Measurements from ENCODE around the gene IBSP.

The IBSP gene

DNA sequence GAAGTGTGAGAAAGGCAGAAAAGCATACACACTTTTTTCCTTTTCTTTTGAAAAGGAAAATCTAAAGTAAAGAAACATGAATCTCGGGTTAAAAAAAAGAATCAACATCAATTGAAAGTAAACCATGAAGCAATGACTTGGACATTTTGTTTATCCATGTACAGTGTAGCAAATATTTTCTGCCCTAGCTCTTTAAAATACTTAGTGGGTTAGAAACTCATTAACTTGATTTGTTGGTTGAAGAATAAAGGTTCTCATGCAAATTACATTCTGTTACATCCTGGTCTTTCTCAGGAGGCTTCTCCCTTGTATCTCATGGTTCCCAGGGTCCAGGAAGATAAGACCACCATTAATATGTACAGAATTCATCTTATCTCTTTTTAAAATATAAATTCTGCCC, 24.4 kb downstream of the IBSP start:
- H3K27me3 ChIP-seq (ENCODE audit: insufficient read depth, low read length), result no peaks in the 10 kb centered on the region
- H3K27ac ChIP-seq (ENCODE audit: low read depth, low read length), result no peak overlapping the region
- no peak overlapping the region for H3K18ac ChIP-seq (ENCODE audit: low read length)
- peaks cover 7% of the 10 kb centered on the region for H3K9me3 ChIP-seq (ENCODE audit: insufficient read depth, low read depth, low read length)
- no peak overlapping the region for H4K12ac ChIP-seq (ENCODE audit: low read depth, low read length)
- H3K36me3 ChIP-seq (ENCODE audit: control insufficient read depth in 1 of 2, insufficient read depth in 2 of 2, low read length in 2 of 2), result no peaks in the 10 kb centered on the region
- no peak overlapping the region for H2AK5ac ChIP-seq (ENCODE audit: low read length)
- no peak overlapping the region for H3K4ac ChIP-seq (ENCODE audit: low read depth, low read length)
- no peak overlapping the region for H3K14ac ChIP-seq (ENCODE audit: low read length)
- no peak overlapping the region for H3K9ac ChIP-seq (ENCODE audit: low read length)
- no peak overlapping the region for H4K8ac ChIP-seq (ENCODE audit: low read depth, low read length)
- H2BK120ac ChIP-seq (ENCODE audit: insufficient read depth, low read length, poor library complexity), result no peak overlapping the region
- H4K91ac ChIP-seq (ENCODE audit: low read depth, low read length), result no peak overlapping the region
- no peak overlapping the region for H2BK5ac ChIP-seq (ENCODE audit: low read depth, low read length, poor library complexity)
- H3K4me3 ChIP-seq (ENCODE audit: low read depth, low read length), result no peak overlapping the region
- peaks cover 6% of the 10 kb centered on the region for H3K79me1 ChIP-seq (ENCODE audit: low read length)
- H3K4me2 ChIP-seq (ENCODE audit: low read length), result no peak overlapping the region
- H2BK12ac ChIP-seq (ENCODE audit: low read length), result no peak overlapping the region
- WGBS (ENCODE audit: extremely low coverage, insufficient coverage, insufficient read length), result no CpG with 5 or more reads among the region's 1 CpG
- H3K4me1 ChIP-seq (ENCODE audit: control insufficient read depth in 1 of 2, insufficient read depth in 2 of 2, low read length in 2 of 2), result peaks cover 4 to 5% of the 10 kb centered on the region in 2 experiments
- no peak for DNase-seq
- H2AFZ ChIP-seq (ENCODE audit: insufficient read depth, low read length, poor library complexity), result no peak overlapping the region
- no peaks in the 10 kb centered on the region for H3K79me2 ChIP-seq (ENCODE audit: control insufficient read depth, insufficient read depth, low read length, poor library complexity)
- H3K23ac ChIP-seq (ENCODE audit: low read length), result no peak overlapping the region

DNA sequence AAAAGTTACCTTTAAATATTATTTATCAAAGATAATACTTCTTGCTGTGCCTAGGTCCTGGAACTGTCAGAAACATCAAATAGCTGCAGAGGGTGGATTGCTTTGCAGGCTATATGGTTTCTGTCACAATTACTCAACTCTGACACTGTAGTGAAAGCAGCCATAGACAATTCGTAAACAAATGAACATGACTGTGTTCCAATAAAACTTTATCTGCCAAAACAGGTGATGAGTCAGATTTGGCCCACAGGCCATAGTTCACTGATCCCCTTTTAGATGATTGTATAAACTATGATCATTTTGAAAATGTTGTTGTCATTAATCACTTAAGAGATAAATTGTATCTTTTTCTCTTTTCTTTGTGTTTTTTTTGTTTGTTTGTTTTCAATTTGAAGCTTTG, 25.0 kb downstream of the IBSP start:
- WGBS (ENCODE audit: extremely low coverage, insufficient coverage, insufficient read length), result no CpG with 5 or more reads among the region's 1 CpG
- Histone ChIP-seq H3K27ac (ENCODE audit: low read depth, low read length) (no peak overlapping the region), H2AFZ (ENCODE audit: insufficient read depth, low read length, poor library complexity) (no peak overlapping the region), H3K18ac (ENCODE audit: low read length) (no peak overlapping the region), H3K79me1 (ENCODE audit: low read length) (peaks cover 2% of the 10 kb centered on the region), H3K4me2 (ENCODE audit: low read length) (no peak overlapping the region), H3K4me3 (ENCODE audit: low read depth, low read length) (no peak overlapping the region), H3K79me2 (ENCODE audit: control insufficient read depth, insufficient read depth, low read length, poor library complexity) (no peaks in the 10 kb centered on the region), H3K27me3 (ENCODE audit: insufficient read depth, low read length) (no peaks in the 10 kb centered on the region), H3K4me1 (ENCODE audit: control insufficient read depth in 1 of 2, insufficient read depth in 2 of 2, low read length in 2 of 2) (peaks cover 2 to 3% of the 10 kb centered on the region in 2 experiments), H2BK12ac (ENCODE audit: low read length) (no peak overlapping the region), H4K12ac (ENCODE audit: low read depth, low read length) (no peak overlapping the region), H3K4ac (ENCODE audit: low read depth, low read length) (no peak overlapping the region), H2BK5ac (ENCODE audit: low read depth, low read length, poor library complexity) (no peak overlapping the region), H3K36me3 (ENCODE audit: control insufficient read depth in 1 of 2, insufficient read depth in 2 of 2, low read length in 2 of 2) (no peaks in the 10 kb centered on the region), H3K9ac (ENCODE audit: low read length) (no peak overlapping the region), H3K14ac (ENCODE audit: low read length) (no peak overlapping the region), H4K8ac (ENCODE audit: low read depth, low read length) (no peak overlapping the region), H3K9me3 (ENCODE audit: insufficient read depth, low read depth, low read length) (peaks cover 3% of the 10 kb centered on the region), H2BK120ac (ENCODE audit: insufficient read depth, low read length, poor library complexity) (no peak overlapping the region), H4K91ac (ENCODE audit: low read depth, low read length) (no peak overlapping the region), H3K23ac (ENCODE audit: low read length) (no peak overlapping the region), H2AK5ac (ENCODE audit: low read length) (no peak overlapping the region)
- DNase-seq, result no peak

DNA sequence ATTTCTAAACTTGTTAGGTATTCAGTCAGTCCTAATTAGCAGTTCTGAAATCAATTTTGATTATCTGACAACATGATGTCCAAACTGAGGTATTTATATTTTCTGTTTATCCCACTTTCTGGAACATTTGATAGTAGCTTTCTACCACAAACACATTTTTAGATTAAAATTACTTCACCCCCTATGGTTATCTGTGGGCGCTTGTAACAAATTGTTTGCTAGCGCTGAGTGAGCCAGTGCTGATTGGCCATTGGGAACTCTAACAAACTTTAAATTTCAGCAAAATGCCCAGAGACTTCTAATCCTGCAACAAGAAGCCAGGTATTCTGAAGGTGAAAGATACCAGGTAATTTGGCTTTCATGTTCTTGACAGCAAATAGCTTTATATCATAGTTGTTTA, 33.3 kb downstream of the IBSP start, which contains the start of gene MEPE:
TSS of gene MEPE (plus strand) at position 301 of the 400 bp plus-strand sequence. CDS start 1,746 bp downstream, outside the sequence.
- no peak within 1 kb of the TSS for H3K4ac ChIP-seq (ENCODE audit: low read depth, low read length)
- H2BK12ac ChIP-seq (ENCODE audit: low read length), result no peak within 1 kb of the TSS
- H3K9ac ChIP-seq (ENCODE audit: low read length), result no peak within 1 kb of the TSS
- no peaks in the 10 kb centered on the region for H3K36me3 ChIP-seq (ENCODE audit: control insufficient read depth in 1 of 2, insufficient read depth in 2 of 2, low read length in 2 of 2)
- H3K4me2 ChIP-seq (ENCODE audit: low read length), result no peak within 1 kb of the TSS
- no peaks in the 10 kb centered on the region for H3K79me1 ChIP-seq (ENCODE audit: low read length)
- H3K4me3 ChIP-seq (ENCODE audit: low read depth, low read length), result no peak within 1 kb of the TSS
- H2BK5ac ChIP-seq (ENCODE audit: low read depth, low read length, poor library complexity), result no peak within 1 kb of the TSS
- no peaks in the 10 kb centered on the region for H3K4me1 ChIP-seq (ENCODE audit: control insufficient read depth in 1 of 2, insufficient read depth in 2 of 2, low read length in 2 of 2)
- no peak within 1 kb of the TSS for H2AK5ac ChIP-seq (ENCODE audit: low read length)
- no peaks in the 10 kb centered on the region for H3K9me3 ChIP-seq (ENCODE audit: insufficient read depth, low read depth, low read length)
- no peaks in the 10 kb centered on the region for H3K79me2 ChIP-seq (ENCODE audit: control insufficient read depth, insufficient read depth, low read length, poor library complexity)
- no CpG with 5 or more reads among the region's 2 CpGs for WGBS (ENCODE audit: extremely low coverage, insufficient coverage, insufficient read length)
- no peak within 1 kb of the TSS for H4K8ac ChIP-seq (ENCODE audit: low read depth, low read length)
- H4K91ac ChIP-seq (ENCODE audit: low read depth, low read length), result no peak within 1 kb of the TSS
- H2BK120ac ChIP-seq (ENCODE audit: insufficient read depth, low read length, poor library complexity), result no peak within 1 kb of the TSS
- no peak within 1 kb of the TSS for H2AFZ ChIP-seq (ENCODE audit: insufficient read depth, low read length, poor library complexity)
- H3K27me3 ChIP-seq (ENCODE audit: insufficient read depth, low read length), result no peaks in the 10 kb centered on the region
- H4K12ac ChIP-seq (ENCODE audit: low read depth, low read length), result no peak within 1 kb of the TSS
- no peak for DNase-seq
- no peak within 1 kb of the TSS for H3K23ac ChIP-seq (ENCODE audit: low read length)
- H3K18ac ChIP-seq (ENCODE audit: low read length), result no peak within 1 kb of the TSS
- no peak within 1 kb of the TSS for H3K14ac ChIP-seq (ENCODE audit: low read length)
- no peak within 1 kb of the TSS for H3K27ac ChIP-seq (ENCODE audit: low read depth, low read length)

DNA sequence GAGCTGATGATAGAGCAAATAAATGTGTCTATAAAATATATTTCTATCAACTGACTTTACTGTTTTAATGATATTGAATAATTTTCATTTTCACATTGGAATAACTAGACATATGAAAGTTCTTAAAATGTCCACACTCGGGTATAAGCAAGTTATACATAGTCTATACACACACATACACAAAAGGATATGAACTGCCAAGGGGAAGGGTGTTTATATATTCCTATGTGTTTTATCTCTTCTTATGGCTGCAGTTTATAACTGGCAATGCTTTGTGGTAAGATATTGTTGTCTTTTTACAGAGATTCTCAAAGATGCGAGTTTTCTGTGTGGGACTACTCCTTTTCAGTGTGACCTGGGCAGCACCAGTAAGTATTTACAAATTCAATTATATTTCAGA, 35.0 kb downstream of the IBSP start:
- Histone ChIP-seq H3K79me2 (ENCODE audit: control insufficient read depth, insufficient read depth, low read length, poor library complexity) (no peaks in the 10 kb centered on the region), H3K79me1 (ENCODE audit: low read length) (no peaks in the 10 kb centered on the region), H3K4me3 (ENCODE audit: low read depth, low read length) (no peak overlapping the region), H3K27me3 (ENCODE audit: insufficient read depth, low read length) (no peaks in the 10 kb centered on the region), H4K91ac (ENCODE audit: low read depth, low read length) (no peak overlapping the region), H3K9me3 (ENCODE audit: insufficient read depth, low read depth, low read length) (no peaks in the 10 kb centered on the region), H4K8ac (ENCODE audit: low read depth, low read length) (no peak overlapping the region), H3K27ac (ENCODE audit: low read depth, low read length) (no peak overlapping the region), H2AK5ac (ENCODE audit: low read length) (no peak overlapping the region), H3K18ac (ENCODE audit: low read length) (no peak overlapping the region), H2AFZ (ENCODE audit: insufficient read depth, low read length, poor library complexity) (no peak overlapping the region), H2BK5ac (ENCODE audit: low read depth, low read length, poor library complexity) (no peak overlapping the region), H3K4ac (ENCODE audit: low read depth, low read length) (no peak overlapping the region), H4K12ac (ENCODE audit: low read depth, low read length) (no peak overlapping the region), H2BK12ac (ENCODE audit: low read length) (no peak overlapping the region), H3K36me3 (ENCODE audit: control insufficient read depth in 1 of 2, insufficient read depth in 2 of 2, low read length in 2 of 2) (no peaks in the 10 kb centered on the region), H3K4me2 (ENCODE audit: low read length) (no peak overlapping the region), H3K9ac (ENCODE audit: low read length) (no peak overlapping the region), H3K4me1 (ENCODE audit: control insufficient read depth in 1 of 2, insufficient read depth in 2 of 2, low read length in 2 of 2) (no peaks in the 10 kb centered on the region), H3K14ac (ENCODE audit: low read length) (no peak overlapping the region), H2BK120ac (ENCODE audit: insufficient read depth, low read length, poor library complexity) (no peak overlapping the region), H3K23ac (ENCODE audit: low read length) (no peak overlapping the region)
- WGBS (ENCODE audit: extremely low coverage, insufficient coverage, insufficient read length), result no CpG with 5 or more reads among the region's 2 CpGs
- no peak for DNase-seq
